ENCODE measurements around the gene SDK2. TPM values are rescaled to one million over a fixed set of nuclear protein-coding genes. Genes with fewer than 3 reads are reported as not detected.
A peak's percentile ranks its signal among the peaks of the same experiment; 100 is the strongest.

Gene SDK2
- total and polyA plus RNA-seq, 9 of the 15 experiments (the other 6 are each of a cell fraction or from before 2014, with no cell fraction given) = 0.04 TPM; not detected in 8

DNA sequence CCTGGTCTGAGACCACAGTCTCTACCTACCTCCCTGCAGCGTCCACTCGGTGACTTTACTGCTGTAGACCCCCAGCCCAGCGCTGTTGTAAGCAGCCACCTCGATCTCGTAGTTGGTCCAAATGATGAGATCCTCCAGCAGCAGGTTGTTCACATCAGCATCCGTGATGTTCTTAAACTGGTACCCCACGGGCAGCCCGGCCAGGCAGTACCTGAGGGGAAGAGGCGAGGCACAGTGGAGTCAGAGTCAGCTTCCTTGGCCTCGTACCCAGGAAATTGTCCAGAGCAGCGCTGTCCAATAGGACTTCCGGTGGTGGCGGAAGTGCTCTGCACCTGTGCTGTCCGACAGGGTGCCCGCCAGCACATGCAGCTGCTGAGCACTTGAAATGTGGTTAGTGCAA lies 228.5 kb downstream of the SDK2 start:
- Histone ChIP-seq H3K27me3 (ENCODE audit: control insufficient read depth in 2 of 2, insufficient read depth in 2 of 2, low read length in 2 of 2) (peaks cover 11 to 44% of the 10 kb centered on the region in 2 experiments; a peak in 4 of 5 replicates), H3K79me2 (ENCODE audit: control insufficient read depth, insufficient read depth, low read length) (no peaks in the 10 kb centered on the region), H3K36me3 (ENCODE audit: control insufficient read depth, insufficient read depth, low read length) (no peaks in the 10 kb centered on the region), H3K4me1 (replicated peaks in 1 of 2; ENCODE audit: control insufficient read depth in 2 of 2, insufficient read depth in 2 of 2, low read length in 2 of 2) (no peaks in the 10 kb centered on the region; a peak in 1 of 5 replicates), H3K9ac (ENCODE audit: insufficient read depth in 1 of 2, low read depth in 2 of 2, low read length in 2 of 2) (no peak overlapping the region), H3K9me1 (ENCODE audit: control insufficient read depth, insufficient read depth, low read length) (no peaks in the 10 kb centered on the region), H3K9me3 (replicated peaks; ENCODE audit: control insufficient read depth, insufficient read depth, low read depth, low read length) (no peaks in the 10 kb centered on the region), H3K4me3 (no peak overlapping the region), H4K20me1 (replicated peaks; ENCODE audit: control insufficient read depth, insufficient read depth, low read length) (no peaks in the 10 kb centered on the region), H2AFZ (ENCODE audit: low read depth, low read length) (peak overlapping the region; percentile 12; the same call in 1 of the 2 replicates), H3K27ac (ENCODE audit: extremely low read depth, low read depth, low read length) (no peak overlapping the region), H3K4me2 (ENCODE audit: insufficient read depth, low read length) (peak overlapping the region; percentile 50; the same call in 1 of the 2 replicates)
- DNase-seq (ENCODE audit: extremely low read depth in 1 of 4, low spot score in 3 of 4) (peak in 1 of 4 experiments; percentile 7), ATAC-seq (peak; percentile 61), FAIRE-seq (no peak)
- intact Hi-C loops (cut with micrococcal nuclease) (no loop called here), in situ Hi-C loops (cut with MboI) (no loop called here)
- TF ChIP-seq GABPA (tag; conservative IDR thresholded peaks at IDR 0.05; ENCODE audit: low read depth) (peak; percentile 57), SP2 (IDR thresholded peaks at IDR 0.05; ENCODE audit: extremely low read depth, low read depth, low read length, poor library complexity, severe bottlenecking) (no peak), FUS (optimal IDR thresholded peaks at IDR 0.05; ENCODE audit: low read depth, low read length) (no peak), NR1H2 (CRISPR knock-in tag; IDR thresholded peaks at IDR 0.05) (no peak), ZNF586 (CRISPR knock-in tag; conservative IDR thresholded peaks at IDR 0.05) (no peak), L3MBTL2 (IDR thresholded peaks at IDR 0.05) (peak; percentile 29; the same call in 1 of the 2 replicates)
- TF ChIP-seq, protein P1, sequence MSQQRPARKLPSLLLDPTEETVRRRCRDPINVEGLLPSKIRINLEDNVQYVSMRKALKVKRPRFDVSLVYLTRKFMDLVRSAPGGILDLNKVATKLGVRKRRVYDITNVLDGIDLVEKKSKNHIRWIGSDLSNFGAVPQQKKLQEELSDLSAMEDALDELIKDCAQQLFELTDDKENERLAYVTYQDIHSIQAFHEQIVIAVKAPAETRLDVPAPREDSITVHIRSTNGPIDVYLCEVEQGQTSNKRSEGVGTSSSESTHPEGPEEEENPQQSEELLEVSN (IDR thresholded peaks at IDR 0.05; ENCODE audit: borderline replicate concordance in 1 of 2, extremely low read depth in 1 of 2, insufficient read depth in 1 of 2, insufficient read length in 1 of 2, low read depth in 1 of 2, low read length in 1 of 2, poor library complexity in 1 of 2, severe bottlenecking in 1 of 2) = peak in 1 of 2 experiments; percentile 40
- TF ChIP-seq, protein P2, sequence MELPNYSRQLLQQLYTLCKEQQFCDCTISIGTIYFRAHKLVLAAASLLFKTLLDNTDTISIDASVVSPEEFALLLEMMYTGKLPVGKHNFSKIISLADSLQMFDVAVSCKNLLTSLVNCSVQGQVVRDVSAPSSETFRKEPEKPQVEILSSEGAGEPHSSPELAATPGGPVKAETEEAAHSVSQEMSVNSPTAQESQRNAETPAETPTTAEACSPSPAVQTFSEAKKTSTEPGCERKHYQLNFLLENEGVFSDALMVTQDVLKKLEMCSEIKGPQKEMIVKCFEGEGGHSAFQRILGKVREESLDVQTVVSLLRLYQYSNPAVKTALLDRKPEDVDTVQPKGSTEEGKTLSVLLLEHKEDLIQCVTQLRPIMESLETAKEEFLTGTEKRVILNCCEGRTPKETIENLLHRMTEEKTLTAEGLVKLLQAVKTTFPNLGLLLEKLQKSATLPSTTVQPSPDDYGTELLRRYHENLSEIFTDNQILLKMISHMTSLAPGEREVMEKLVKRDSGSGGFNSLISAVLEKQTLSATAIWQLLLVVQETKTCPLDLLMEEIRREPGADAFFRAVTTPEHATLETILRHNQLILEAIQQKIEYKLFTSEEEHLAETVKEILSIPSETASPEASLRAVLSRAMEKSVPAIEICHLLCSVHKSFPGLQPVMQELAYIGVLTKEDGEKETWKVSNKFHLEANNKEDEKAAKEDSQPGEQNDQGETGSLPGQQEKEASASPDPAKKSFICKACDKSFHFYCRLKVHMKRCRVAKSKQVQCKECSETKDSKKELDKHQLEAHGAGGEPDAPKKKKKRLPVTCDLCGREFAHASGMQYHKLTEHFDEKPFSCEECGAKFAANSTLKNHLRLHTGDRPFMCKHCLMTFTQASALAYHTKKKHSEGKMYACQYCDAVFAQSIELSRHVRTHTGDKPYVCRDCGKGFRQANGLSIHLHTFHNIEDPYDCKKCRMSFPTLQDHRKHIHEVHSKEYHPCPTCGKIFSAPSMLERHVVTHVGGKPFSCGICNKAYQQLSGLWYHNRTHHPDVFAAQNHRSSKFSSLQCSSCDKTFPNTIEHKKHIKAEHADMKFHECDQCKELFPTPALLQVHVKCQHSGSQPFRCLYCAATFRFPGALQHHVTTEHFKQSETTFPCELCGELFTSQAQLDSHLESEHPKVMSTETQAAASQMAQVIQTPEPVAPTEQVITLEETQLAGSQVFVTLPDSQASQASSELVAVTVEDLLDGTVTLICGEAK (IDR thresholded peaks at IDR 0.05) = peak; percentile 76
- TF ChIP-seq, protein P2 (CRISPR knock-in tag; IDR thresholded peaks at IDR 0.05) = no peak
- 6% methylated on average over 15 of the region's 15 CpGs for WGBS (ENCODE audit: insufficient coverage, low coverage, missing lambda C conversion rate)
- CTCF ChIA-PET (ENCODE audit: low intra/inter-chr PET ratio) = no interaction called here
- BruUV-seq (replicated peaks) = no TSS peak
- POLR2A ChIA-PET = interaction anchor here (0.6 to 1.8 kb wide), 2 partner anchors 15 to 20 kb away, joined by 4 to 5 read pairs; no protein-coding TSS in a partner anchor

All from K562 (cell line).